WTC11 (cell line): ENCODE results near the gene EPGN.

Experiments
- ATF3 ChIP-seq: sonication (generic); formaldehyde crosslinking; conservative IDR thresholded peaks from 2 replicates; pipeline ENCODE4 v1.8.1; 2022; ENCODE audit warnings: mild to moderate bottlenecking, missing genetic modification reagents
- CTCF ChIP-seq: fragments of 200-600 bp; IDR thresholded peaks from 2 replicates; pipeline ENCODE4 v1.8.0; 2022; ENCODE audit warnings: antibody characterized with exemption
- PRRX2 ChIP-seq: fragments of 250-450 bp; sonication (Bioruptor Pico); IDR thresholded peaks from 2 replicates; pipeline ENCODE4 v1.8.0; 2021; ENCODE audit warnings: mild to moderate bottlenecking
- ZNF219 ChIP-seq: sonication (generic); formaldehyde crosslinking; IDR thresholded peaks from 2 replicates; pipeline ENCODE4 v1.8.0; 2023; ENCODE audit warnings: missing genetic modification reagents, mild to moderate bottlenecking, borderline replicate concordance

- TF ChIP-seq CTCF, result no peak
- no peak for TF ChIP-seq ZNF219
- TF ChIP-seq ATF3 (CRISPR knock-in tag), result no peak
- TF ChIP-seq PRRX2 (CRISPR knock-in tag), result no peak
Measured at GRCh38 chr4:74268643-74269042, 39.6 kb upstream of the EPGN start.
